Measurements from ENCODE around the gene MYT1. TPM values are rescaled to one million over a fixed set of nuclear protein-coding genes. Genes with fewer than 3 reads are reported as not detected.

Gene MYT1
- total and polyA plus RNA-seq, 2 of the 13 experiments (the other 11 are each of a cell fraction or from before 2014, with no cell fraction given): 0.58 to 2.5 TPM

DNA sequence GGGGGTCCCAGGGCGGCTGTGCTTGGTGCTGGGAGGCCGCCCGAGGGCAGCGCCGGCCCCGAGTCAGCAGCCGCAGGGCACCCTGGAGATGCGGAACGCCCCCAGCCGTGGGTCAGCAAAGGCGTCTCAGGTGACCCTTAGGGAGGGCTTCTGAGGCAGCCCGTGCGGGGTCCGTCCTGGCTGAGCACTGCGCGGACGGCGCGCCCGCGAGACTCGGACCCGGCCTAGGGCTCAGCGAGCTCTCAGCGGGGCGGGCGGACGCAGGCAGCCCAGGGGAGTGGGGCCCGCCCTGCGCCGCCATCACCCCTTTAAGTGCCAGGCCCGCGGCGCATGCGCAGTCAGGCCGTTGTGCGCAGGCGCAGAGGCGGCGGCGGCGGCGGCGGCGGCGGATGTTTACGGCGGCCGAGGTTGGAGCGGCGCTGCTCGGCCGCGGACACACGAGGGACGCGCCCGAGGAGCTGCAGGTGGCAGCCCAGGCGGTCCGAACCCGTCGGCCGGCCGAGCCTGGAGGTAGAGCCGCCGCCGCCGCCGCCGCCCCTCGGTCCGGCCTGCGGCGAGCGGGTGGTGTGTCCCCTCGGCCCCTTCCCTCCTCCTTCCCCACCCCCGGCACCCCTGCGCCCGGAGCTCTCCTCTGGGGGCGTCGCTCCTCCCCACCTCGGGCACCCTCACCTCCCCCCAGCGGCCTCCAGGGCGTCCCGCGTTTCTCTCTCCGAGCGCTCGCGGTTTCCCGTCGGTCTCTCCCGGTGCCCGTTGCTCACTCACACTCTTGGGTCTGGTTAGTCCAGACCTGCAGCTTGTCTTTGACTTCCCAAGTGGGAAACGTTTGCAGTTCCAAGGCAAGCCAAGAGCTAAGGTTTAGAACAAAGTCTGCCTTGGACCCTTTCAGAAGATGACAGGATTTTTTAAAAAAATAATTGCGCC is 91.4 kb downstream of the MYT1 start, which contains the start of gene PCMTD2 (continued):
- TF ChIP-seq, protein P1, sequence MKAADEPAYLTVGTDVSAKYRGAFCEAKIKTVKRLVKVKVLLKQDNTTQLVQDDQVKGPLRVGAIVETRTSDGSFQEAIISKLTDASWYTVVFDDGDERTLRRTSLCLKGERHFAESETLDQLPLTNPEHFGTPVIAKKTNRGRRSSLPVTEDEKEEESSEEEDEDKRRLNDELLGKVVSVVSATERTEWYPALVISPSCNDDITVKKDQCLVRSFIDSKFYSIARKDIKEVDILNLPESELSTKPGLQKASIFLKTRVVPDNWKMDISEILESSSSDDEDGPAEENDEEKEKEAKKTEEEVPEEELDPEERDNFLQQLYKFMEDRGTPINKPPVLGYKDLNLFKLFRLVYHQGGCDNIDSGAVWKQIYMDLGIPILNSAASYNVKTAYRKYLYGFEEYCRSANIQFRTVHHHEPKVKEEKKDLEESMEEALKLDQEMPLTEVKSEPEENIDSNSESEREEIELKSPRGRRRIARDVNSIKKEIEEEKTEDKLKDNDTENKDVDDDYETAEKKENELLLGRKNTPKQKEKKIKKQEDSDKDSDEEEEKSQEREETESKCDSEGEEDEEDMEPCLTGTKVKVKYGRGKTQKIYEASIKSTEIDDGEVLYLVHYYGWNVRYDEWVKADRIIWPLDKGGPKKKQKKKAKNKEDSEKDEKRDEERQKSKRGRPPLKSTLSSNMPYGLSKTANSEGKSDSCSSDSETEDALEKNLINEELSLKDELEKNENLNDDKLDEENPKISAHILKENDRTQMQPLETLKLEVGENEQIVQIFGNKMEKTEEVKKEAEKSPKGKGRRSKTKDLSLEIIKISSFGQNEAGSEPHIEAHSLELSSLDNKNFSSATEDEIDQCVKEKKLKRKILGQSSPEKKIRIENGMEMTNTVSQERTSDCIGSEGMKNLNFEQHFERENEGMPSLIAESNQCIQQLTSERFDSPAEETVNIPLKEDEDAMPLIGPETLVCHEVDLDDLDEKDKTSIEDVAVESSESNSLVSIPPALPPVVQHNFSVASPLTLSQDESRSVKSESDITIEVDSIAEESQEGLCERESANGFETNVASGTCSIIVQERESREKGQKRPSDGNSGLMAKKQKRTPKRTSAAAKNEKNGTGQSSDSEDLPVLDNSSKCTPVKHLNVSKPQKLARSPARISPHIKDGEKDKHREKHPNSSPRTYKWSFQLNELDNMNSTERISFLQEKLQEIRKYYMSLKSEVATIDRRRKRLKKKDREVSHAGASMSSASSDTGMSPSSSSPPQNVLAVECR (CRISPR knock-in tag; IDR thresholded peaks at IDR 0.05; ENCODE audit: borderline replicate concordance): peak; percentile 83
- TF ChIP-seq ZFP37 (CRISPR knock-in tag; IDR thresholded peaks at IDR 0.05; ENCODE audit: borderline replicate concordance) (no peak), ZFP36L1 (CRISPR knock-in tag; IDR thresholded peaks at IDR 0.05) (0 out of 2 replicates have a peak, but pooled peaks have one; percentile 23), ZNF841 (CRISPR knock-in tag; IDR thresholded peaks at IDR 0.05; ENCODE audit: borderline replicate concordance) (no peak; the same call in 1 of the 2 replicates), FOXP1 (IDR thresholded peaks at IDR 0.05) (no peak), FOXP1 (CRISPR knock-in tag; IDR thresholded peaks at IDR 0.05) (no peak), NR2F1 (CRISPR knock-in tag; IDR thresholded peaks at IDR 0.05) (peak; percentile 25 to 31; a peak in 1 of 4 replicates), SUZ12 (IDR thresholded peaks at IDR 0.05; ENCODE audit: low read depth, low read length) (no peak), CBX2 (IDR thresholded peaks at IDR 0.05; ENCODE audit: low read depth, low read length) (no peak), CBX2 (CRISPR knock-in tag; IDR thresholded peaks at IDR 0.05; ENCODE audit: low read depth) (peak; percentile 94; the same call in 1 of the 2 replicates), ZMYM3 (CRISPR knock-in tag; IDR thresholded peaks at IDR 0.05) (peak; percentile 70), ZNF160 (CRISPR knock-in tag; IDR thresholded peaks at IDR 0.05) (peak; percentile 74; the same call in 1 of the 2 replicates), ZBTB44 (CRISPR knock-in tag; IDR thresholded peaks at IDR 0.05) (no peak), HNRNPL (IDR thresholded peaks at IDR 0.05; ENCODE audit: low read depth, low read length) (0 out of 2 replicates have a peak, but pooled peaks have one; percentile 34), FOXO1 (CRISPR knock-in tag; IDR thresholded peaks at IDR 0.05) (peak; percentile 92), MLXIP (CRISPR knock-in tag; IDR thresholded peaks at IDR 0.05; ENCODE audit: borderline replicate concordance) (no peak)
- TF ChIP-seq, protein P2, sequence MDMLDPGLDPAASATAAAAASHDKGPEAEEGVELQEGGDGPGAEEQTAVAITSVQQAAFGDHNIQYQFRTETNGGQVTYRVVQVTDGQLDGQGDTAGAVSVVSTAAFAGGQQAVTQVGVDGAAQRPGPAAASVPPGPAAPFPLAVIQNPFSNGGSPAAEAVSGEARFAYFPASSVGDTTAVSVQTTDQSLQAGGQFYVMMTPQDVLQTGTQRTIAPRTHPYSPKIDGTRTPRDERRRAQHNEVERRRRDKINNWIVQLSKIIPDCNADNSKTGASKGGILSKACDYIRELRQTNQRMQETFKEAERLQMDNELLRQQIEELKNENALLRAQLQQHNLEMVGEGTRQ (IDR thresholded peaks at IDR 0.05; ENCODE audit: low read depth, low read length): no peak
- TF ChIP-seq, protein P2 (CRISPR knock-in tag; IDR thresholded peaks at IDR 0.05; ENCODE audit: borderline replicate concordance): no peak; the same call in 1 of the 2 replicates

Data from HepG2 (cell line).